ENCODE measurements around the gene ID2.

ID2 gene

GRCh38 chr2:8658064-8658862 is 23.6 kb upstream of the ID2 start:
- Histone ChIP-seq H3K9ac (no peak overlapping the region), H3K4me3 (IDR thresholded peaks at IDR 0.05; ENCODE audit: insufficient read depth, low read depth, low read length) (no peak overlapping the region), H3K79me2 (ENCODE audit: insufficient read depth, low read depth) (no peaks in the 10 kb centered on the region), H3K4me1 (ENCODE audit: low read depth, poor library complexity, severe bottlenecking) (peaks cover 7% of the 10 kb centered on the region), H4K20me1 (ENCODE audit: insufficient read depth) (no peaks in the 10 kb centered on the region), H3K27me3 (ENCODE audit: insufficient read depth, low read depth) (no peaks in the 10 kb centered on the region; the same call in 1 of the 2 replicates), H2AFZ (ENCODE audit: low read depth) (no peak overlapping the region), H3K4me2 (no peak overlapping the region), H3K36me3 (ENCODE audit: insufficient read depth) (no peaks in the 10 kb centered on the region), H3K27ac (no peak overlapping the region)
- TF ChIP-seq CTCF (conservative IDR thresholded peaks at IDR 0.05; ENCODE audit: low read depth, low read length): no peak

GRCh38 chr2:8659092-8659734 is 22.6 kb upstream of the ID2 start:
- no peak overlapping the region for H2AFZ ChIP-seq (ENCODE audit: low read depth)
- H3K36me3 ChIP-seq (ENCODE audit: insufficient read depth): no peaks in the 10 kb centered on the region
- H3K27ac ChIP-seq: no peak overlapping the region
- H3K9ac ChIP-seq: no peak overlapping the region
- no peaks in the 10 kb centered on the region for H3K79me2 ChIP-seq (ENCODE audit: insufficient read depth, low read depth)
- H3K4me1 ChIP-seq (ENCODE audit: low read depth, poor library complexity, severe bottlenecking): peaks cover 7% of the 10 kb centered on the region
- TF ChIP-seq CTCF (conservative IDR thresholded peaks at IDR 0.05; ENCODE audit: low read depth, low read length): no peak
- no peak overlapping the region for H3K4me2 ChIP-seq
- no peaks in the 10 kb centered on the region for H4K20me1 ChIP-seq (ENCODE audit: insufficient read depth)
- no peak overlapping the region for H3K4me3 ChIP-seq (IDR thresholded peaks at IDR 0.05; ENCODE audit: insufficient read depth, low read depth, low read length)
- no peaks in the 10 kb centered on the region; the same call in 1 of the 2 replicates for H3K27me3 ChIP-seq (ENCODE audit: insufficient read depth, low read depth)

GRCh38 chr2:8659735-8660492 is 21.9 kb upstream of the ID2 start:
- TF ChIP-seq CTCF (conservative IDR thresholded peaks at IDR 0.05; ENCODE audit: low read depth, low read length): no peak
- Histone ChIP-seq H3K27ac (no peak overlapping the region), H3K27me3 (ENCODE audit: insufficient read depth, low read depth) (no peaks in the 10 kb centered on the region; the same call in 1 of the 2 replicates), H3K36me3 (ENCODE audit: insufficient read depth) (no peaks in the 10 kb centered on the region), H2AFZ (ENCODE audit: low read depth) (no peak overlapping the region), H3K79me2 (ENCODE audit: insufficient read depth, low read depth) (no peaks in the 10 kb centered on the region), H3K4me3 (IDR thresholded peaks at IDR 0.05; ENCODE audit: insufficient read depth, low read depth, low read length) (no peak overlapping the region), H3K4me2 (no peak overlapping the region), H3K9ac (no peak overlapping the region), H3K4me1 (ENCODE audit: low read depth, poor library complexity, severe bottlenecking) (peaks cover 7% of the 10 kb centered on the region), H4K20me1 (ENCODE audit: insufficient read depth) (no peaks in the 10 kb centered on the region)

GRCh38 chr2:8661235-8661634 is 20.6 kb upstream of the ID2 start:
- no peak for TF ChIP-seq CTCF (conservative IDR thresholded peaks at IDR 0.05; ENCODE audit: low read depth, low read length)
- Histone ChIP-seq H3K27ac (no peak overlapping the region), H3K36me3 (ENCODE audit: insufficient read depth) (no peaks in the 10 kb centered on the region), H3K27me3 (ENCODE audit: insufficient read depth, low read depth) (no peaks in the 10 kb centered on the region; the same call in 1 of the 2 replicates), H3K4me3 (IDR thresholded peaks at IDR 0.05; ENCODE audit: insufficient read depth, low read depth, low read length) (no peak overlapping the region), H3K79me2 (ENCODE audit: insufficient read depth, low read depth) (no peaks in the 10 kb centered on the region), H3K4me2 (no peak overlapping the region), H4K20me1 (ENCODE audit: insufficient read depth) (no peaks in the 10 kb centered on the region), H3K4me1 (ENCODE audit: low read depth, poor library complexity, severe bottlenecking) (peaks cover 6% of the 10 kb centered on the region), H3K9ac (no peak overlapping the region), H2AFZ (ENCODE audit: low read depth) (no peak overlapping the region)
